Umbilical cord (tissue), 2 donors: ENCODE data around the gene FGF18. TPM values are rescaled to one million over a fixed set of nuclear protein-coding genes. Genes with fewer than 3 reads are reported as not detected.
A peak's percentile ranks its signal among the peaks of the same experiment; 100 is the strongest.

Experiments
- DNase-seq: peaks from one replicate; pipeline ENCODE4 v3.0.0-alpha.2; 2015; ENCODE audit warnings: low spot score
- total RNA-seq: library from RNA; depleted of rRNA; stranded (reverse); fragments of >200 nt; gene quantifications from one replicate; pipeline ENCODE4 v1.2.3, GENCODE V29; 2014; ENCODE audit warnings: low replicate concordance; ENCODE audit not compliant: insufficient read depth

The FGF18 gene
- total RNA-seq, 1 donor from 2014 or later = 2.2 TPM

DNA sequence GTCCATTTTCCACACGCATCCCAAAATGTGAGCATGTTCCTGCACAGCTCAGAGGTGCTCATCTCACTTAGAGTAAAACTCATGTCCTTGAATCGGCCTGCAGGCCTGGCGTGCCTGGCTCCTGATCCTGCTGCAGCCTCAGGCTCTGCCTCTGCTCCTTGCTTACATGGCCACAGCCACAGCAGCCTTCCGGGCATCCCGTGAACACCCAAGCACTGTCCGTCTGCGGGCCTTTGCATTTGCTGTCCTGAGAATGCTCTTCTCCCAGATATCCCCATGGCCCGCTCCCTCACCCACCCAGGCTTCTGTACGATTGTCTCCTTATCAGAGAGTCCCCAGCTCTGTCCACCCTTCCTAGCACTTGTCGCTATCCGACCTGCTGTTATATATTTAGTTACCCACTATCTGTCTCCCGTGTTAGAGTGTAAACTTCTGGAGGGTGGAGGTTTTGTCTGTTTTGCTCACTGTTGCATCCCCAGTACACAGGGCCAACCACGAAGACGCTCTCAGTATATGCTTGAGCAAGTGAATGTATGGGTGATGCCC, 21.9 kb downstream of the FGF18 start:
- no peak for DNase-seq

- peak; percentile 80 for DNase-seq
These were observed 23.0 kb downstream of the FGF18 start for GRCh38 chr5:171442287-171443042.

DNA sequence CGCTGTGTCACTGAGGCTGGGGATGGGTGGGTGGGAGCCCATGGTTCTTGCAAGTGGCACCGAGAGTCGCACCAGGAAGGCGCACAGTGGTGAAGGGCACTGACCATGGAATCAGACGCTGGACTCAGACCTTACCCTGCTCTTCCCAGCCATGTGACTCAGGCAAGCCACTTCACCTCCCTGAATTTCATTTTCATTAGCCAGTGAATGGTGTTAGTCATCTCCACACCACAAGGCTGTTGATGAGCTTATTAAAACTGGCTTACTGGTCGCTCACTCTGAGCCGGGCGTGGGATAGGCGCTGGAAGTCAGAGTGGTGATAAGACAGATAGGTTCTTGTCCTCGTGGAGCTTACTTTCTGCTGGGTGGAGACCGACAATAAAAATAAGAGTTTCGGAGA, 25.1 kb downstream of the FGF18 start:
- no peak for DNase-seq

GRCh38 chr5:171445644-171446516, 26.4 kb downstream of the FGF18 start:
- peak; percentile 83 for DNase-seq

DNA sequence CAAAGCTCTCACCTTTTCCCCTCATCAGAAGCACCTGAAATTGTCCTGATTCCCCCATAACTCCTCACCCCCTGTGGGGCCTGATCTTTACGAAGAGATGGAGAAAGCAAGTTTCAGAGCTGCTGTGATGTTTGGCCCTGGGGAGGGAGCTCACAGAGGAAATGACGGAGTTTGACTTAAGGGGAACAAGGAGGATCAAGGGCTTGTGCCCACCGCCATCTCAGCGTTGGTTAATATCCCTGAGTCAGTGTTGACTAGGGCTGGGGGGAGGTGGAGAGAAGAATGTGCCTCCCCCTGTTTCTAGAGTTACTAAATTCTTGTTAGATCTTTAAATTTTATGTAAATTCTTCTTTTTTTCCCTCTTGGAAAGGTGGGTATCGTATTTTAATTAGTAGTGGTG, 27.8 kb downstream of the FGF18 start:
- DNase-seq = no peak

- no peak for DNase-seq
These were observed 30.0 kb downstream of the FGF18 start for GRCh38 chr5:171449426-171449825.

DNA sequence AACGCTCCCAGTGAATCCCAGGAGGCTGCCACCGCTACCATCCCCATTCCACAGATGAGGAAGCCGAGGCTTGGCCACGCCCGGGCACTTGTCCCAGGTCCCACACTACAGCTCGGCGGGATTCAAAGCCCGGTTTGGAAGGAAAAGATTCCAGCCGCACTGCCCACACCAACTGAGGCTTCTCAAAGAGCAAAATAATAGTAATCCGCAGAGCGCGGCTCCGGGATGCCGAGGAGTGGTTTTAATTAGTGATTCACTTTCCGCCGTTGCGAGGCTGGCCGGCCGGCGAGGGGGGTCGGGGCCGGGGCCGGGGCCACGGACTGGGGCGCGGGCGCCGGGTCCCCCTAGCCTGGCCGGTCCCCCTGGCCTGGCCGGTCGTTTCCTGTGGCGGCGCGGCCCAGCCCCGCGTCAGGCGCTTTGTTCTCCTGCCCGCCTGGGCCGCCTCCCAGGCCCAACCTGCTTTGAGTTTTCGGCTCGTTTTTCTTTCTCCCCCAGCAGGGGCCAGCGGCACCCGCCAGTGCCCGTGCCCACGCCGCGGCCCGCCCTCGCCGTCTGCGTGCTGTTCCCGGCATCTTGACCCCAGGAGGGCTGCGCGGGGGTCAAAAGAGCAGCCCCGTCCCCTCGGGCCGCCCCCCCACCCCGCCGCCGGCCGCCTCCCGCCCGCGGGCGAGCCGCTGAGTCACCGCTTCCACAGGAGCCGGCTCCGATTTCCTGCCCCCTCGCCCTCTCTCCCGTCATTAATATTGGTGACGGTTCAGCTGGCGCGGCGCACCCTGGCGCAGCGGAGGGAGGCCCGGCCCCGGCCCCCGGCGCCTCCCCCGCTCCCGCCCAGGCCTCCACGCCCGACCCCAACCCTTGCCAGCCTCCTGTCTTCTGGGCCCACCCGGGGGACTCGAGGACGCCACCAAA, 31.2 kb downstream of the FGF18 start:
- peak; percentile 58 for DNase-seq

GRCh38 chr5:171451421-171451820, 32.0 kb downstream of the FGF18 start:
- DNase-seq = no peak

DNA sequence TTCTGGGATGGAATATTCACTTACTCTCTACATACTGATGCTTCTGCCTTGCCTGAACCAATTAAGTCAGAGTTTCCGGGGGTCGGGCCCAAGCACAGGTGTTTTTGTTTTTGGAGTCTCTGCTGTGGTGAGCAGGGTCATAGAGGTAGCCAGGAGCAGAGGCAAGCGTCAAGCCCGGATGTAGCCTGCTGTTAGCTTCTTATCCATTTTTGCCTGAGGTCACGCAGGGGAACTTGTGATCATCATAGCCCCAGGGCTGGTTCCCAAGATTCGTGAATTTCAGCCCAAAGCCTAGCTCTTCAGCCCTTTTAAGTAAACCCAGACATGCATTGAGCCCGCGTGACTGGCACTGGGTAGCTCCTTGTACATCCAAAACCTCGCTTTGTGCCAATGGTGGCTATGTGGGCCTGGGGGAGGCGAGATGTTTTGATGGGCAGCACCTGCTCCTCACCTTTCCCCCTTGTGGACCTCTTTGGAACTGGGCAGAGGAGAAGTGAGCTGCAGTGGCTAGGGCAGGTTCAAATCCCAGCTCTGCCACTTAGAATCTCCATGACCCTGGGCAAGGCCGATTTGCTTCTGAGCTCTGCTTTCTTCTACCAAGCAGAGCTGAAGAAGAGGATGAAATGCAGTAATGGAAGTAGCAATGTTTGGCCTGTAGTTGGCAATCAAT, 33.7 kb downstream of the FGF18 start:
- no peak for DNase-seq

DNA sequence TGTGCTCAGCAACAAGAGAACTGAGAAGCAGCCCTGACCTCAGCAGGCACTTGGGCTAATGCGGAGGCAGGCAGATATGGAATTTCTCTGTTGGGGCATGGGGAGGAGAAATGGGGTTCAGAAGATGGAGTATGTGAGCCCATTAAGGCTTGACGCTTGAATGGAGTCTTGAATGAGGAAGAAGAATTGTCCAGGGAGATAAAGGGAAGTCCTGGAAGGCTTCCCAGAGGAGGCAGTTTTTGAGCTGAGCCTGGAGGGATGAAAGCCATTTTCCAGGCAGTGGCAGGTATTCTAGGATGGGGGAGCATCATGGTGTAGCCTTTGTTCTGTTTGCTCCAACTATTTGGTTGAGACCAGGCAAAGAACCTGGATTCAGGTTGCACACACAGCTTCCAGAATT, 34.5 kb downstream of the FGF18 start:
- DNase-seq = no peak

- no peak for DNase-seq
These were observed 35.1 kb downstream of the FGF18 start for GRCh38 chr5:171454549-171454948.

- DNase-seq = no peak
These were observed 36.1 kb downstream of the FGF18 start for GRCh38 chr5:171455522-171455921.

DNA sequence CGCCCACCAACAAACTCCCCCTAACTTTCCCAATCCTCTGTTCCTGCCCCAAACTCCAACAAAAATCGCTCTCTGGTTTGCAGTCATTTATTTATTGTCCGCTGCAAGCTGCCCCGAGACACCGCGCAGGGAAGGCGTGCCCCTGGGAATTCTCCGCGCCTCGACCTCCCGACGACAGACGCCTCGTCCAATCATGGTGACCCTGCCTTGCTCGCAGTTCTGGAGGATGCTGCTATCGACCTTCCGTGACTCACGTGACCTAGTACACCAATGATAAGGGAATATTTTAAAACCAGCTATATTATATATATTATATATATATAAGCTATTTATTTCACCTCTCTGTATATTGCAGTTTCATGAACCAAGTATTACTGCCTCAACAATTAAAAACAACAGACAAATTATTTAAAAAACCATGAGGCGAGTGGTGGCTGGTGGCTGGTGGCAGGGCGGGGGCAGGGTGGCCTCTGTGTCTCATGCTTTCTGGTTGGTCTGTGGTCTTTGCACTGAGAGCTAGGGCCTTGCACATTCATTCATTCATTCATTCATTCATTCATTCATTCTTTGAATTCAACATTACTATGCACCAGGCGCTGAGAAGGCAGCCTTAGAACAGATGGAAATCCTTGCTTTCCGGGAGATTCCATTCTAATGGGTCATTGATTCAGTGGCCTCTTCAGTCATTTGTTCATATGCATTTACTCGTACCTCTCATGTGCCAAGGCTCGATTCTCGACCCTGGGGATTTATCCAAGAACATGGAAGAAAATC, 37.9 kb downstream of the FGF18 start:
- DNase-seq = no peak

GRCh38 chr5:171459839-171460238, 40.4 kb downstream of the FGF18 start:
- no peak for DNase-seq

DNA sequence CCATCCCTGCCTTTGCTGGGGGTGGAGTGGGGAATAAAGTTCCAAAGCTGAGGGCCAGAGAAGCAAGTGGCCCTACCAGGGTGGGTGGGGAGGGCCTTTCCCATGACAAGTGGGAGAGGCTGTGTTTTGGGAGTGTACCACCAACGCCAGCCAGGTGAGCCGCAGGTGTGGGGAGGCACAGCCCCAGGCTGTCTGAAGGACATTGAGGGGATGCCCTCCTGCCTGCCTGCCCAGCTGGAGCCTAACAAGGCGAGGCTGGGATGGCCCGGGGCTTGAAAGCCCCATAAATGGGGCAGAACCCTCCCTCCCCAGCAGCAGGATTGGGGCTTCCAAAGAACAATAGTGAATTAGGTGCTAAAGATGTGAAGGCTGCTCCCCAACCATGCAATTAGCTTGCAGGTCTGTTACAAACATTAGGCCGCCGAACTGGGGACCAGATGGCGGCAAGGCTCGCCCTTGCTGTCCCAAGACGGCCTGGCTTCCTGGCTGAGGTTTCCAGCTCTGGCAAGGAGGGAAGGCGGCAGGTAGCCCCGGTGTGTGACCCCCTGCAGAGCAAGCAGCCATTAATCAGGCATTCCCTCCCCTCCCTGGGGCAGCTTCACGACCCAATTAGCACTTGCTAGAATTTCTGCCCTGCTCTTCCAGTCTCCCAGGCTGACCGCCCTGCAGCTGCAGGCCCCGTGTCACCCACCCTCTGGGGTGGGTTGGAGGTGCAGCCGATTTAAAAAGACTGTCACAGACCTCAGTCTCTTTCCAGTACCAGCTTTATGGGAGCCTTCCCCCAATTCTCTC, 42.9 kb downstream of the FGF18 start:
- DNase-seq = no peak

DNA sequence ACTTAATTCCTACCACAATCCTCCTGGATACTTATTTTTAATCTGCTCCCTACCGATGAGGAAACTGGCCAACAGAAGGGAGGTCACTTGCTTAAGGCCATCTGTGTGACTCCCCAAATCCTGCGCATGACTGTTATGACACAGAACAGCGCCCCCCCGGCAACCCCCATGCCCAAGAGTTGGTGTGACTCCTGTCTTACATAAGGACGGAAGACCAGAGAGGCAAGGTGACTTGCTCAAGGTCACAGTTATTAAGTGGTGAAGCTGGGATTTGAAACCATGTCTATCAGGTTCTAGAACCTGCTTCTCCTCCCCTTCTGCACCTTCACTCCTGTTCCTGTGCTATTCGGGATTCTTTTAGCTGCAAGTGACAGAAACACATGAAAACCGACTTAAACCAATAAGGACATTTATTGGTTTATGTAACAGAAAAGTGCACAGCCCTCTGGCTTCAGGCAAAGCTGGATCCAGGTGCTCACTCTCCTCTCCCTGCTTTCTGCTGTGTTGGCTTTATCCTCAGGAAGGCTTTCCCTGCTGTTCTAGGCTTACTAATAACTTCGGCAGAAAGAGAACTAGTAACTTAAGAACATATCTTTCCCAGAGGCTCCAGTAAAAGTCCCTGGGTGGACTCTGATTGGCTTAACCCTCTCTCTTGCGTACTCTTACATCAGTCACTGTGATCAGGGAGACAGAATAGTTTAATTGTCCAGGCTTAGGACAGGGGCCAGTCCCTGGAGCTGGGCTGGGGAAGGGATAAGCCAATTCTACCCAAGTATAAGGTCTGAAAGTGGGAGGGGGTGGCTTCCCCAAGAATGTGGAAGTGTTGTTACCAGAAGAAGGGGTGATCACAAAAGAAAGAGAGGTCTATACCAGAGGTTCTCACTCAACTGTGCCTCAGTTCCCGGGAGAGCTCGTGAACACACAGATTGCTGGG, 43.7 kb downstream of the FGF18 start:
- DNase-seq = no peak

DNA sequence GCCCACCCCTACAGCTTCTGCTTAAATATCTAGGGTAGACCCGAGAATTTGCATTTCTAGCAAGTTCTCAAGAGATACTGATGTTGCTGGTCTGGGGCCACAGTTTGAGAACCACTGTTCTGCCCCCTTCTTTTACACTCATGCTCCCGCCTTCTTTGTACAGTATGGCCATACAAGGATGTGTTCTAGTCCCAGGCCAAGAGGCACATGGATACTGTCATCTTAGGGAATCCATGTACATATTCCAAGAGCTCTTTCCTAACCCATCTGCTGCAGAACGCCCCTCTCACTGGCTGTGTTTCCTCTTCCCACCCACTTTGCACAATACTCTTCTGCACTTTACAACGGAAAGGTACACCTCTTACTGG, 44.4 kb downstream of the FGF18 start:
- no peak for DNase-seq

GRCh38 chr5:171464829-171465228, 45.4 kb downstream of the FGF18 start:
- no peak for DNase-seq
